HEK293 (cell line): ENCODE measurements around the gene LPP.

ENCODE experiments used
- CTCF ChIA-PET: fragments of 350-600 bp; formaldehyde crosslinking; extraction: SDS; loops from one replicate; lab custom pipeline; 2021; ENCODE audit warnings: antibody characterized with exemption; lab: Yijun Ruan, JAX
- POLR2A ChIA-PET: fragments of 300-600 bp; formaldehyde crosslinking; extraction: SDS; loops from one replicate; lab custom pipeline; 2020; ENCODE audit warnings: antibody characterized with exemption, inconsistent platforms; lab: Yijun Ruan, JAX
- H3K27ac ChIP-seq: fragments of 200-500 bp; sonication (Bioruptor generic); 2 replicates; pipeline ENCODE4 v1.5.1; 2014; ENCODE audit warnings: low read depth, low read length, control low read depth, inconsistent platforms; ENCODE audit errors: extremely low read depth
- H3K36me3 ChIP-seq, 2 experiments: fragments of 200-500 bp in 1 of 2; sonication (Bioruptor generic) in 1 of 2; 1 replicate in 1 of 2; 2 replicates in 1 of 2; pipeline ENCODE4 v1.5.1; 2014 to 2017; ENCODE audit warnings: inconsistent platforms in 2 of 2, low read length in 2 of 2; ENCODE audit not compliant: control insufficient read depth in 2 of 2, insufficient read depth in 1 of 2
- H3K4me1 ChIP-seq: fragments of 200-500 bp; sonication (Bioruptor generic); 2 replicates; pipeline ENCODE4 v1.5.1; 2014; ENCODE audit warnings: mild to moderate bottlenecking, low read length, inconsistent platforms; ENCODE audit not compliant: control insufficient read depth, insufficient read depth
- H3K4me3 ChIP-seq: 2 replicates; pipeline ENCODE4 v1.5.1; 2011; ENCODE audit warnings: low read depth, mild to moderate bottlenecking, control low read depth, low read length, moderate library complexity
- H3K9me3 ChIP-seq: fragments of 200-500 bp; sonication (Bioruptor generic); 2 replicates; pipeline ENCODE4 v1.5.1; 2014; ENCODE audit warnings: low read depth, low read length, inconsistent platforms; ENCODE audit not compliant: control insufficient read depth, insufficient read depth
- BCL6B ChIP-seq: fragments of 450-650 bp; formaldehyde crosslinking; IDR thresholded peaks from 2 replicates; pipeline ENCODE4 v1.5.1; 2017; ENCODE audit warnings: missing biosample characterization, missing genetic modification characterization
- HOXD13 ChIP-seq: sonication (generic); formaldehyde crosslinking; IDR thresholded peaks from 2 replicates; pipeline ENCODE4 v1.8.0; 2022; ENCODE audit warnings: missing genetic modification reagents, borderline replicate concordance
- KLF1 ChIP-seq: fragments of 450-650 bp; formaldehyde crosslinking; IDR thresholded peaks from 2 replicates; pipeline ENCODE4 v1.5.1; 2016; ENCODE audit warnings: missing biosample characterization, missing genetic modification characterization
- ZBTB20 ChIP-seq: fragments of 450-650 bp; formaldehyde crosslinking; IDR thresholded peaks from 2 replicates; pipeline ENCODE4 v1.5.1; 2016; ENCODE audit warnings: missing biosample characterization, missing genetic modification characterization
- ZFHX2 ChIP-seq: fragments of 450-650 bp; formaldehyde crosslinking; conservative IDR thresholded peaks from 2 replicates; pipeline ENCODE4 v1.5.1; 2016; ENCODE audit warnings: missing biosample characterization, missing genetic modification characterization
- ZNF140 ChIP-seq: fragments of 450-650 bp; formaldehyde crosslinking; IDR thresholded peaks from 2 replicates; pipeline ENCODE4 v1.5.1; 2016; ENCODE audit warnings: missing biosample characterization, missing genetic modification characterization
- ZNF175 ChIP-seq: fragments of 450-650 bp; formaldehyde crosslinking; IDR thresholded peaks from 2 replicates; pipeline ENCODE4 v1.5.1; 2016; ENCODE audit warnings: missing biosample characterization, missing genetic modification characterization
- ZNF211 ChIP-seq: fragments of 450-650 bp; formaldehyde crosslinking; IDR thresholded peaks from 2 replicates; pipeline ENCODE4 v1.5.1; 2016; ENCODE audit warnings: low read depth, missing biosample characterization, missing genetic modification characterization
- ZNF214 ChIP-seq: fragments of 450-650 bp; formaldehyde crosslinking; IDR thresholded peaks from 2 replicates; pipeline ENCODE4 v1.5.1; 2017; ENCODE audit warnings: missing biosample characterization, mild to moderate bottlenecking, missing genetic modification characterization, borderline replicate concordance
- ZNF221 ChIP-seq: fragments of 450-650 bp; formaldehyde crosslinking; IDR thresholded peaks from 2 replicates; pipeline ENCODE4 v1.5.1; 2017; ENCODE audit warnings: missing biosample characterization, missing genetic modification characterization, borderline replicate concordance
- ZNF23 ChIP-seq: fragments of 450-650 bp; formaldehyde crosslinking; IDR thresholded peaks from 2 replicates; pipeline ENCODE4 v1.5.1; 2016; ENCODE audit warnings: missing biosample characterization, missing genetic modification characterization, borderline replicate concordance
- ZNF350 ChIP-seq: fragments of 450-650 bp; formaldehyde crosslinking; IDR thresholded peaks from 2 replicates; pipeline ENCODE4 v1.5.0; 2017; ENCODE audit warnings: missing biosample characterization, mild to moderate bottlenecking, missing genetic modification characterization
- ZNF362 ChIP-seq: fragments of 450-650 bp; formaldehyde crosslinking; IDR thresholded peaks from 2 replicates; pipeline ENCODE4 v1.5.1; 2016; ENCODE audit warnings: missing biosample characterization, missing genetic modification characterization
- ZNF416 ChIP-seq: fragments of 450-650 bp; formaldehyde crosslinking; IDR thresholded peaks from 2 replicates; pipeline ENCODE4 v1.5.1; 2016; ENCODE audit warnings: missing biosample characterization, missing genetic modification characterization
- ZNF629 ChIP-seq: fragments of 450-650 bp; formaldehyde crosslinking; IDR thresholded peaks from 2 replicates; pipeline ENCODE4 v1.5.1; 2017; ENCODE audit warnings: missing biosample characterization, missing genetic modification characterization
- ZNF645 ChIP-seq: fragments of 450-650 bp; formaldehyde crosslinking; IDR thresholded peaks from 2 replicates; pipeline ENCODE4; 2016; ENCODE audit warnings: missing biosample characterization, missing genetic modification characterization
- ZNF660 ChIP-seq: fragments of 450-650 bp; IDR thresholded peaks from 2 replicates; pipeline ENCODE4 v1.5.1; 2018; ENCODE audit warnings: missing biosample characterization, mild to moderate bottlenecking, missing genetic modification characterization
- ZNF677 ChIP-seq: fragments of 450-650 bp; IDR thresholded peaks from 2 replicates; pipeline ENCODE4 v1.5.0; 2018; ENCODE audit warnings: missing biosample characterization, mild to moderate bottlenecking, missing genetic modification characterization, moderate library complexity
- ZNF768 ChIP-seq: fragments of 450-650 bp; formaldehyde crosslinking; IDR thresholded peaks from 2 replicates; pipeline ENCODE4 v1.5.1; 2018; ENCODE audit warnings: missing biosample characterization, mild to moderate bottlenecking, missing genetic modification characterization
- TF ChIP-seq, protein P1 (sequence below): fragments of 450-650 bp; formaldehyde crosslinking; IDR thresholded peaks from 2 replicates; pipeline ENCODE4 v1.5.1; 2017; ENCODE audit warnings: missing biosample characterization, missing genetic modification characterization
- TF ChIP-seq, protein P2 (sequence below): fragments of 450-650 bp; formaldehyde crosslinking; IDR thresholded peaks from 2 replicates; pipeline ENCODE4 v1.5.1; 2017; ENCODE audit warnings: missing biosample characterization, missing genetic modification characterization
- TF ChIP-seq, protein P3 (sequence below): fragments of 450-650 bp; formaldehyde crosslinking; IDR thresholded peaks from 2 replicates; pipeline ENCODE4 v1.5.1; 2016; ENCODE audit warnings: missing biosample characterization, missing genetic modification characterization
- TF ChIP-seq, protein P4 (sequence below): fragments of 450-650 bp; formaldehyde crosslinking; IDR thresholded peaks from 2 replicates; pipeline ENCODE4 v1.5.1; 2016; ENCODE audit warnings: missing biosample characterization, missing genetic modification characterization

LPP gene

DNA sequence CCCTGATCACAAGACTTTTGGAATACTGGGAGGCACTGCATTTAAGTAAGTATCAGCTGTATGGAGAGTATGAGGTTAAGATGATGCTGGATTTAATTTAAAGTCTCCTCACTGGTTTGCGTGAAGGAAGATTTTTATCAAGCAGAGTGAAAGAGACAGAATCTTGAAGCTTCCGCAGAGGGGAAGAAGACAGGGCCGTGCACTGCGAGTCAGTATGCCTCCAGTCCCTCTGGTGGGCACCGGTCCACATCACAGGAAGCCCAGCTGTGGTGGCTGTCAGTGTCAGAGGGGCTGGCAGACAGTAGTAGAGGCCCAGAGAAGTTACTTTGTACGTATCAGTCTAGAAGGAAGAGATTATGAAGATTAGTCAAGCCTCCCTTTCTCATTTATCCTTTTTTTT, 638.8 kb downstream of the LPP start:
- Histone ChIP-seq H3K36me3 (no peaks in the 10 kb centered on the region), H3K4me1 (no peaks in the 10 kb centered on the region), H3K9me3 (no peaks in the 10 kb centered on the region)
- POLR2A ChIA-PET: no interaction called here
- TF ChIP-seq HOXD13 (CRISPR knock-in tag): no peak
- no peak for TF ChIP-seq ZNF221
- TF ChIP-seq ZNF768 (tag by site-specific recombination): no peak
- TF ChIP-seq, protein P1, sequence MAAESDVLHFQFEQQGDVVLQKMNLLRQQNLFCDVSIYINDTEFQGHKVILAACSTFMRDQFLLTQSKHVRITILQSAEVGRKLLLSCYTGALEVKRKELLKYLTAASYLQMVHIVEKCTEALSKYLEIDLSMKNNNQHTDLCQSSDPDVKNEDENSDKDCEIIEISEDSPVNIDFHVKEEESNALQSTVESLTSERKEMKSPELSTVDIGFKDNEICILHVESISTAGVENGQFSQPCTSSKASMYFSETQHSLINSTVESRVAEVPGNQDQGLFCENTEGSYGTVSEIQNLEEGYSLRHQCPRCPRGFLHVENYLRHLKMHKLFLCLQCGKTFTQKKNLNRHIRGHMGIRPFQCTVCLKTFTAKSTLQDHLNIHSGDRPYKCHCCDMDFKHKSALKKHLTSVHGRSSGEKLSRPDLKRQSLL (tag by site-specific recombination): no peak
- TF ChIP-seq BCL6B (tag by site-specific recombination): no peak
- TF ChIP-seq ZNF362 (tag by site-specific recombination): no peak
- TF ChIP-seq ZNF677: no peak
- no peak for TF ChIP-seq ZNF175 (tag by site-specific recombination)
- TF ChIP-seq ZNF211: no peak
- no peak for TF ChIP-seq ZNF629 (tag by site-specific recombination)
- TF ChIP-seq, all 188 proteins: peak for 0
- Histone ChIP-seq H3K4me3 (no peak overlapping the region), H3K27ac (no peak overlapping the region)
- CTCF ChIA-PET: interaction anchor here (0.7 to 1.3 kb wide), 3 partner anchors 9 to 44 kb away, joined by 3 to 6 read pairs (median 3); no protein-coding TSS in a partner anchor

- Histone ChIP-seq H3K27ac (no peak overlapping the region), H3K4me1 (no peaks in the 10 kb centered on the region), H3K36me3 (no peaks in the 10 kb centered on the region), H3K9me3 (no peaks in the 10 kb centered on the region)
- ChIA-PET CTCF (interaction anchor here (0.7 kb wide), 1 partner anchor 188 kb away, joined by 3 read pairs; no protein-coding TSS in a partner anchor), POLR2A (no interaction called here)
- TF ChIP-seq ZNF214 (no peak), ZNF645 (tag by site-specific recombination) (no peak), ZNF140 (tag by site-specific recombination) (no peak), ZNF416 (tag by site-specific recombination) (no peak), ZFHX2 (no peak), ZBTB20 (tag by site-specific recombination) (no peak), ZNF23 (tag by site-specific recombination) (no peak), KLF1 (no peak), ZNF660 (tag by site-specific recombination) (no peak), ZNF350 (no peak)
- TF ChIP-seq, protein P2, sequence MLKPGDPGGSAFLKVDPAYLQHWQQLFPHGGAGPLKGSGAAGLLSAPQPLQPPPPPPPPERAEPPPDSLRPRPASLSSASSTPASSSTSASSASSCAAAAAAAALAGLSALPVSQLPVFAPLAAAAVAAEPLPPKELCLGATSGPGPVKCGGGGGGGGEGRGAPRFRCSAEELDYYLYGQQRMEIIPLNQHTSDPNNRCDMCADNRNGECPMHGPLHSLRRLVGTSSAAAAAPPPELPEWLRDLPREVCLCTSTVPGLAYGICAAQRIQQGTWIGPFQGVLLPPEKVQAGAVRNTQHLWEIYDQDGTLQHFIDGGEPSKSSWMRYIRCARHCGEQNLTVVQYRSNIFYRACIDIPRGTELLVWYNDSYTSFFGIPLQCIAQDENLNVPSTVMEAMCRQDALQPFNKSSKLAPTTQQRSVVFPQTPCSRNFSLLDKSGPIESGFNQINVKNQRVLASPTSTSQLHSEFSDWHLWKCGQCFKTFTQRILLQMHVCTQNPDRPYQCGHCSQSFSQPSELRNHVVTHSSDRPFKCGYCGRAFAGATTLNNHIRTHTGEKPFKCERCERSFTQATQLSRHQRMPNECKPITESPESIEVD (tag by site-specific recombination): no peak
- TF ChIP-seq, protein P3, sequence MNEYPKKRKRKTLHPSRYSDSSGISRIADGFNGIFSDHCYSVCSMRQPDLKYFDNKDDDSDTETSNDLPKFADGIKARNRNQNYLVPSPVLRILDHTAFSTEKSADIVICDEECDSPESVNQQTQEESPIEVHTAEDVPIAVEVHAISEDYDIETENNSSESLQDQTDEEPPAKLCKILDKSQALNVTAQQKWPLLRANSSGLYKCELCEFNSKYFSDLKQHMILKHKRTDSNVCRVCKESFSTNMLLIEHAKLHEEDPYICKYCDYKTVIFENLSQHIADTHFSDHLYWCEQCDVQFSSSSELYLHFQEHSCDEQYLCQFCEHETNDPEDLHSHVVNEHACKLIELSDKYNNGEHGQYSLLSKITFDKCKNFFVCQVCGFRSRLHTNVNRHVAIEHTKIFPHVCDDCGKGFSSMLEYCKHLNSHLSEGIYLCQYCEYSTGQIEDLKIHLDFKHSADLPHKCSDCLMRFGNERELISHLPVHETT (tag by site-specific recombination): no peak
- TF ChIP-seq, protein P4, sequence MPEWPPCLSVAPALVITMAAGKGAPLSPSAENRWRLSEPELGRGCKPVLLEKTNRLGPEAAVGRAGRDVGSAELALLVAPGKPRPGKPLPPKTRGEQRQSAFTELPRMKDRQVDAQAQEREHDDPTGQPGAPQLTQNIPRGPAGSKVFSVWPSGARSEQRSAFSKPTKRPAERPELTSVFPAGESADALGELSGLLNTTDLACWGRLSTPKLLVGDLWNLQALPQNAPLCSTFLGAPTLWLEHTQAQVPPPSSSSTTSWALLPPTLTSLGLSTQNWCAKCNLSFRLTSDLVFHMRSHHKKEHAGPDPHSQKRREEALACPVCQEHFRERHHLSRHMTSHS (tag by site-specific recombination): no peak
- TF ChIP-seq, all 188 proteins: peak for 0
- H3K4me3 ChIP-seq: no peak overlapping the region
Measured at GRCh38 chr3:188796122-188796631, 642.2 kb downstream of the LPP start.
